DMS79 (cell line): ENCODE measurements around the gene WASF2.
A peak's percentile ranks its signal among the peaks of the same experiment; 100 is the strongest.
"Not testable (repeated sequence)": the region's sequence is repeated elsewhere in the genome, so short reads cannot be mapped to it uniquely, and the experiment has no call there.

Source experiments
- DNase-seq: peaks from one replicate; lab custom pipeline; 2025; lab: John Stamatoyannopoulos, UW

WASF2 gene

DNA sequence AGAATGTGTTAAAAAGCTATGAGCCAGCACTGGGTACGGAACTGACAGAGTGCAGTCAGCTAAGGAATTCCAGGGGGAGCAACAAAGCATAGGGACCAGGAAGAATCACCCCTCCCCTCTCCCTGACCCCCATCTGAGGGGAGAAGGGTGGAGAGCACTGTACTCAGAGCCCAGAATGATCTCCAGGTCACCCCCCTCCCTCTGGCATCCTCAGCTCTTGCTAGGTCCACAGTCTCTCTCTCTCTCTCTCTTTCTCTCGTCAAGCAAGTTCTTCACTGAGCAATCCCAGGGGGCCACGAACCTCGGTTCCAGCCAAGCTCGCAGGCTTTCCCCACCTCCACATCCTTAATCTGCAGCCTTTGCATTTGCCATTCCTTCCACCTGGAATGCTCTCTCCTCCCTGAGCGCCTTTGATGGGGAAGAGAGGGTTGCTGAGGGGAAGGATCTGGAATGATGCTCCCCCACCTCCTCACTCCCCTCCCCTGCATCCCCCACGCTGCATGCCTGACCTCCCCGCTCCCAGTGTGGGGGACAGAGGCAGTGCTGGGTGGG is 6.7 kb upstream of the WASF2 start:
- peak; percentile 41 for DNase-seq

GRCh38 chr1:27492796-27493195 is 2.8 kb upstream of the WASF2 start:
- DNase-seq, result no peak

- no peak for DNase-seq
Measured at GRCh38 chr1:27491748-27492700, 2.1 kb upstream of the WASF2 start.

DNA sequence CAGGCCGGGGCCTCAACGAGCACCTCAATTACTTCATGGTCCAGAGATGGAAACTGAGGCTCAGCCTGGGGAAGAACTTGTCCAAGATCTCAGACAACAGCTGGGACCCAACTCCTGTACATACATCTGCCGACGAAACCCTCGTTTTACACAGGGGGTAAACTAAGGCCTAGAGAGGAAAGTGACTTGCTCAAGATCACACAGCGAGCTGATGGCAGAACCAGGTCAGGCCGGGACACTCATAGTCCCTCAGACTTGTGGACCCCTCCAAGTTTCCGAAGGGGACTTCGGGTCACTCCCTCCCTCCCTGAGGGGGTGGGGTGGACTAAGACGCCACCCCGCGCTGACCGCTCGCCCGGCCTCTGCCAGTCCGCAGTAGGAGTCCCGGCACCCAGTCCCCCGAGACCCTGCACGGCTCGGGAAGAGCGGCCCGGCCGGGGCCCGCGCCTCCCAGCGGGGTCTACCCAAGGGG is 430 bp downstream of the WASF2 start:
- DNase-seq, result no peak

DNA sequence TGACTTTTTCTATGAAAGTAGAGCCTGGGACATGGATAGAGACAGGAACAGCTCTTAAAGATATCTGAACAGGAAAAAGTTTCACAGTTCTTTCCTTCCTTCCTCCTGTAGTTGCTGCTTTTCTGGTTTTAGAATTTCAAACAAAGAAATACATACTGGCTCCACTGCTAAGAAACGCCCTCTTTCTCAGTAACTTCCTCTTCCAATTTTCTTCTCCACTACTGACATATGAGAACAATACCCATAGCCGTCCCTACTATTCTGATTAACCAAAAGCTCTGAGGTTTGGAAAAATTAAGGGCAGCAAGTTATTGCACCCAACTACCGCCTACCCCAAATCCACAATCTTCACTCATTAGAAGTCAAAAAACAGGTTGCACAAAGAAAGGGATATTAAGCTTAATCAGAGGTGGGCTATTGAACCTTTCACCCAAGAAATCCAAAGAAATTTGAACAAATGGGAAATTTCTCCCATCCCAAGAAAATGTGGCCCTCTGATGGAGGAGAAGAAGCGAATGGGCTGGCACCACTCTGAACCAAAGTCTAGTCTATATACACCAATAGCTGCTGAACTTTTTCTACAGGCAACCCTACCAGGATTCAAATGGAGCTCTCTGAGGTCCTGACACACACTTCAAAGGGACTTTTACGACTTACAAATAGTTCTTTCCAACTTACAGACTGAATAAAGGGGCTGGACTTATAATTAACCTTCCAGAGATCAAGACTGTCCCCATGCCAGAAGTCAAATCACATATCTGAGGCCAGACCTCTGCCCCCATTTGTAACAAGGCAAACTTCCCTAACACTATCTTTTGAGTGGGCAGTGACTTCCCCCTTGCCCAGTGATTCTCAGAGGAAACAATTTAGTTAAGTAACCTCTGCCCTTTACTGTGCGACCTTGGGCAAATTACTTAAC is 1.7 kb downstream of the WASF2 start:
- no peak for DNase-seq

GRCh38 chr1:27485363-27485762 is 4.6 kb downstream of the WASF2 start:
- DNase-seq, result no peak

DNA sequence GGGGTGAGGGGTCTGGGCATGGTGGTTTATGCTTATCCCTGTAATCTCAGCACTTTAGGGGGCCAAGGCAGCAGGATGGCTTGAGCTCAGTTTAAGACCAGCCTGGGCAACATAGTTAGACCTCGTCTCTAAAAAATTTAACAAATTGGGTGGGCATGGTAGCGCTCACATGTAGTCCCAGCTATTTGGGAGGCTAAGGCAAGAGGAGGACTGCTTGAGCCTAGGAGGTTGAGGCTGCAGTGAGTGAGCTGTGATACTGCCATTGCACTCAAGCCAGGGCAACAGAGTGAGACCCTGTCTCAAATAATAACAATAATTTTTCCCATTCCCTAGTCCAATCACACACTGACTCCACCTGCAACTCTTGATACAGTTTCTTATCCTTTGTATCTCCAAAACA is 6.3 kb downstream of the WASF2 start:
- DNase-seq, result no peak

- no peak for DNase-seq
Measured at GRCh38 chr1:27481994-27482620, 7.9 kb downstream of the WASF2 start.

- DNase-seq, result no peak
Measured at GRCh38 chr1:27478098-27478497, 11.9 kb downstream of the WASF2 start.

DNA sequence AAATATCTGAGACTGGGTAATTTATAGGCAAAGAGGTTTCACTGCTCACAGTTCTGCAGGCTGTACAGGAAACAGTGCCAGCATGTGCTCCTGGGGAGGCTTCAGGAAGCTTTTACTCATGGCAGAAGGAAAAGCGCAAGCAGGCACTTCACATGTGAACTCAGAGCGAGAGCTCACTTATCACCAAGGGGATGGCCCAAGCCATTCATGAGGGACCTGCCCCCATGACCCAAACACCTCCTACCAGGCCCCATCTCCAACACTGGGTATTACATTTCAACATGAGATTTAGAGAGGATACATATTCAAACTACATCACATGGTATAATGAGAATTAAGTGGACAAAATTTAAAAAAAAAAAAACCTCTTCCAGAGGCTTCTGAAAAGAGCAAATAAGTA is 13.7 kb downstream of the WASF2 start:
- DNase-seq, result no peak

DNA sequence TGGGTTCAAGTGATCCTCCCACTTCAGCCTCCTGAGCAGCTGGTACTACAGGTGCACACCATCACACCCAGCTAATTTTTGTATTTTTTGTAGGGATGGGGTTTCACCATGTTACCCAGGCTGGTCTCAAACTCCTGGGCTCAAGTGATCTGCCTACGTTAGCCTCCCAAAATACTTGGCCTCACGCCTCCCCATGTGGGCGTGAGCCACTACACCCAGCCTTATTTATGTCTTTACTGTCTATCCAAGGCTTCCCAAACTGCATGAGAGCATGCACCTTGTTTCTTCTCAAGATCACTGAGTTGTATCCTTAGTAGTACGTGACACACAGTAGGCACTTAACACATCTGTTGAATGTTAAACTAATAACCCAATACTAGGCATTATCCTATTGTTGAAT is 14.2 kb downstream of the WASF2 start:
- DNase-seq, result no peak

DNA sequence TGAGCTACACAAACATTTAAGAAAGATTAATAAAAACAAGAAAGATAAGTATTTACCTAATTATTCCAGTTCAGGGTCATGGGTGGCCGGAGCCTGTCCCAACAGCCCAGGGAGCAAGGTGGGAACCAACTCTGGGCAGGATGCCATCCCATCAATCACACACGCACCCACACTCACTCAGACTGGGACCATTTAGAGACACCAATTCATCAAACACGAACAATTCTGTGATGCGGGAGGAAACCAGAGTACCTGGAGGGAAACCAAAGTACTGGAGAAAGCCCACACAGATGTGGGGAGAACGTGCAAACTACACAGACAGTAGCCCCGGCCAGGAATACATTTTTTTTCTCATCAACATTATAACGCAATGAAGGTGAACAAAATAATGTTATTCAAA is 16.2 kb downstream of the WASF2 start:
- no peak for DNase-seq

DNA sequence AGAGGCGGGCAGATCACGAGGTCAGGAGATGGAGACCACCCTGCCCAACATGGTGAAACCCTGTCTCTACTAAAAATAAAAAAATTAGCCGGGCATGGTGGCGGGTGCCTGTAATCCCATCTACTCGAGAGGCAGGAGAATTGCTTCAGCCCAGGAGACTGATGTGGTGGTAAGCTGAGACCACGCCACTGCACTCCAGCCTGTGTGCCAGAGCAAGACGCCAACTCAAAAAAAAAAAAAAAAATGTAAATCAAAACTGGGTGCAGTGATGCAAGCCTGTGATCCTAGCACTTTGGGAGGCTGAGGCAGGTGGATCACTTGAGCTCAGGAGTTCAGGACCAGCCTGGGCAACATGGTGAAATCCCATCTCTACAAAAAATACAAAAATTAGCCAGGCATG is 17.9 kb downstream of the WASF2 start:
- DNase-seq, result not testable (repeated sequence)

DNA sequence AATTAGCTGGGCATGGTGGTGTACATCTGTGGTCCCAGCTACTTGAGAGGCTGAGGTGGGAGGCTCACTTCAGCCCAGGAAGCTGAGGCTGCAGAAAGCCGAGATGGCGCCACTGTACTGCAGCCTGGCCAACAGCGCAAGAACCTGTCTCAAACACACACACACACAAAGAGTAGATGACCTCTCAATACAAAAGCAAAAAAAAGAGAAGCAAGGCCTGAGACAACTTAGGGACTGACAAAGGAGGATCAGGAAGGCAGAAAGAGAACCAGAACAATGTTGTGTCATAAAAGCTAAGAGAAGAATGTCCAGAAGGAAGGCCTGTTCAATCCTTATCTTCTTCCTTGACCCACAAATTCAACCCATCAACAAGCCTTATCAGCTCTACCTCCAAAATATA is 18.5 kb downstream of the WASF2 start:
- DNase-seq, result no peak

- DNase-seq, result no peak
Measured at GRCh38 chr1:27469334-27469733, 20.6 kb downstream of the WASF2 start.

GRCh38 chr1:27468378-27468777 is 21.6 kb downstream of the WASF2 start:
- DNase-seq, result not testable (repeated sequence)

DNA sequence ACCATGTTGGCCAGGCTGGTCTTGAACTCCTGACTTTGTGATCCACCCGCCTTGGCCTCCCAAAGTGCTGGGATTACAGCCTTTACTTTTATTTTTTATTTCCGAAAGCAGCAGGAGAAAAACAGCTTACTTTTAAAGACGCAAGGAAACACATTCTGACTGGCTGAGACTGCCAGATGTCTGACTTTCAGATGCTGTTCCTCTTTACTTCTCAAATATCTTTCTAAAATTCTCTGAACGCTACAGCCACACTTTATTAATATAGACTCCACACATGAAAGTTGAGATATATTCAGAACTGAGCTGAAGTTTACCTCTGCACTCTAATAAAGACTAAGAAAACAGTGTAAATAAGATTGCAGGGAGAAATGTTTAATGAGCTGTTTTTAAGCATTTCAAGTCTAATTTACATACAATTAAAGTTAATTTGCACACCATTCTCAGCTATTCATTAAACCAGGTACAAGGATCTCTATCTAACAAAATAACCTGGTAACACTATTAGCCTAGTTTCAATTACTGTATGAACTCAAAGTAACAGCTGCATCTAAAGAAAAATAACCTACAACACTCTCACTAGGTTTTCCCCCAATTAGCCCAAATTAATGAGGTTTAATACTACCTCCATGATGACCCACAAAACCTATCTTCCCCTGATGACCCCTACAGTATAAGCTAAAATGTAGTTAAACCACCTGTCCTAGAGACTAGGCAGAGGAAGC is 24.9 kb downstream of the WASF2 start:
- no peak for DNase-seq

- not testable (repeated sequence) for DNase-seq
Measured at GRCh38 chr1:27463916-27464315, 26.1 kb downstream of the WASF2 start.

- DNase-seq, result not testable (repeated sequence)
Measured at GRCh38 chr1:27458521-27458920, 31.4 kb downstream of the WASF2 start.

- DNase-seq, result no peak
Measured at GRCh38 chr1:27455139-27455811, 34.7 kb downstream of the WASF2 start.

GRCh38 chr1:27454610-27455009 is 35.4 kb downstream of the WASF2 start:
- DNase-seq, result no peak
